ENCODE results near the gene SPA17.

SPA17 gene

DNA sequence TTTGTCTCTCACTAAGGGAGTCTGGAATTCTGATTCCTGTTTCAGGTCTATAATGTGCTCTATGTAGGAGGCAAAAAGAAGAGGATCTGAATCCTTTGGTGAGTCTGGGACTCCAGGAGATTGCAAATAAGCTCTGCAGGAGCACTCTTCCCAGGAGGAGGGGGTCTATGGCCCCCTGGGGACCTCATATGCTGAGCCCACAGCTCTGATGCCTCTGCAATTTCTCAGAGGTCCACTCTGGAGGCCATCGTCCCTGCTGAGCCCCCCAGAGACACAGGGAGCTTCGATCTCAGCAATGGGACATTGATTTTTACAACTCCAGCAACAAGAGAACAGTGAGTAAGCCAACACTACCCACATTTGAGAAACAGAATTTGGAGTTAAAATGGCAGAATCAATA is 45.8 kb downstream of the SPA17 start:
- Histone ChIP-seq H3K27me3 (peaks cover 90% of the 10 kb centered on the region), H3K4me1 (ENCODE audit: control insufficient read depth in 1 of 2, insufficient read depth in 1 of 2, low read depth in 1 of 2, low read length in 1 of 2) (no peaks in the 10 kb centered on the region), H3K27ac (no peak overlapping the region), H3K4me3 (ENCODE audit: low read depth in 1 of 2, low read length in 1 of 2) (no peak overlapping the region), H3K36me3 (no peaks in the 10 kb centered on the region), H3K9me3 (no peaks in the 10 kb centered on the region)
- TF ChIP-seq, protein P1, sequence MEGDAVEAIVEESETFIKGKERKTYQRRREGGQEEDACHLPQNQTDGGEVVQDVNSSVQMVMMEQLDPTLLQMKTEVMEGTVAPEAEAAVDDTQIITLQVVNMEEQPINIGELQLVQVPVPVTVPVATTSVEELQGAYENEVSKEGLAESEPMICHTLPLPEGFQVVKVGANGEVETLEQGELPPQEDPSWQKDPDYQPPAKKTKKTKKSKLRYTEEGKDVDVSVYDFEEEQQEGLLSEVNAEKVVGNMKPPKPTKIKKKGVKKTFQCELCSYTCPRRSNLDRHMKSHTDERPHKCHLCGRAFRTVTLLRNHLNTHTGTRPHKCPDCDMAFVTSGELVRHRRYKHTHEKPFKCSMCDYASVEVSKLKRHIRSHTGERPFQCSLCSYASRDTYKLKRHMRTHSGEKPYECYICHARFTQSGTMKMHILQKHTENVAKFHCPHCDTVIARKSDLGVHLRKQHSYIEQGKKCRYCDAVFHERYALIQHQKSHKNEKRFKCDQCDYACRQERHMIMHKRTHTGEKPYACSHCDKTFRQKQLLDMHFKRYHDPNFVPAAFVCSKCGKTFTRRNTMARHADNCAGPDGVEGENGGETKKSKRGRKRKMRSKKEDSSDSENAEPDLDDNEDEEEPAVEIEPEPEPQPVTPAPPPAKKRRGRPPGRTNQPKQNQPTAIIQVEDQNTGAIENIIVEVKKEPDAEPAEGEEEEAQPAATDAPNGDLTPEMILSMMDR (IDR thresholded peaks at IDR 0.05): no peak

DNA sequence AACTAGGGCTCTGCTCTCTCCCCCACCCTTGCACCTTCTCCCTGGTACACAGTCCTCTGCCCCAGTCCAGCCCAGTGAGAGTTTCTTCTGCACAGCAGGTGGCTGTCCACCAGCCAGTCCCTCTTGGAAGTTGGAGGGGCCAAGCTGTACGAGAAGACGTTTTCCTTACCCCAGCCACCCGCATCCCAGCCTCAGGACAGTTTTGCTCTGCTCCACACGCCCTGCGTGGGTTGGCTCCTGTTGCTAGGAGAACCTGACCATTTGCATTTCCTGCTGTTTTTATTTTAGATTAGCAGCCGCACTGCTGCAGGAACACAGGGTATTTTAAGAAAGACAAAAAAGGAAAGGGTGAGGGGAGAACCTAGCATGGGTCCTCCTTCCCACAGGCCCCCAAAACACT is 48.5 kb downstream of the SPA17 start:
- TF ChIP-seq, protein P1 (IDR thresholded peaks at IDR 0.05): no peak
- Histone ChIP-seq H3K27me3 (peaks cover 85% of the 10 kb centered on the region), H3K9me3 (no peaks in the 10 kb centered on the region), H3K36me3 (no peaks in the 10 kb centered on the region), H3K4me3 (ENCODE audit: low read depth in 1 of 2, low read length in 1 of 2) (no peak overlapping the region), H3K27ac (no peak overlapping the region), H3K4me1 (ENCODE audit: control insufficient read depth in 1 of 2, insufficient read depth in 1 of 2, low read depth in 1 of 2, low read length in 1 of 2) (no peaks in the 10 kb centered on the region)

DNA sequence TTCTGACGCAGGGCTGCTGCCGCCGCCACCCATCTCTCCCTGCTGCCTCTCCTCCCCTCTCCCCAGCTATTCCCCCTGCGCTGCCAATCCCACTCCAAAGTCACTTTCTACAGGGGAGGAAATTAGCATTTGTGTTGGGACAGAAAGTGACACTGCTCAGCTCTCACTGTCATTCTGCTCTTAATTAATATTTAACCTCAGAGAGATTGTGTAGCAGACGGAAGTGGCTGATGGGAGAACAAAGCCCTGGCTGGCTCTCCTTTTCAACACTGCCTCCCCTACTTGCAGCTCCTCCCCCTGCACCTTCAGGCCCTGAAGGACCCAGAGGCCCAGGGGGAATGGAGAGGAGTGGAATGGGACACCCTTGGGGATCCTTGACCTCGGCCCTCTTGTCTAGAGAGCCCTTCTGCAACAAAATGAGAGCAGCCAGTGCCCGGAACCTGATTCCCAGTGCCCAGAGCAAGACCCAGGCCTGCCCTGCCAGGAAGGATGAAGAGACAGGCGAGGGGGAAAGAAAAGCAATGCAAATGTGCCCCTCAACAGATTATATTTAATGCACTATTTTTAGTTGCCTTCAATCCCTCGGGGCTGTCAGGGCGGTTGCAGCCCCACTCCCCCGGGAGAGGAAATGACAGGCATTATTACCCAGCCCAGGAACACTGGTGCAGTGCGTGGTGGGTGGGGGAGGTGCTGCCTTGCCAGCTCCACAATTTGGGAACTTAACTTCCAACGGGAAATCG is 51.4 kb downstream of the SPA17 start:
- Histone ChIP-seq H3K36me3 (no peaks in the 10 kb centered on the region), H3K27ac (no peak overlapping the region), H3K4me1 (ENCODE audit: control insufficient read depth in 1 of 2, insufficient read depth in 1 of 2, low read depth in 1 of 2, low read length in 1 of 2) (peaks cover 0 to 4% of the 10 kb centered on the region in 2 experiments), H3K27me3 (peaks cover 55% of the 10 kb centered on the region), H3K9me3 (no peaks in the 10 kb centered on the region), H3K4me3 (ENCODE audit: low read depth in 1 of 2, low read length in 1 of 2) (no peak overlapping the region)
- TF ChIP-seq, protein P1 (IDR thresholded peaks at IDR 0.05): no peak

DNA sequence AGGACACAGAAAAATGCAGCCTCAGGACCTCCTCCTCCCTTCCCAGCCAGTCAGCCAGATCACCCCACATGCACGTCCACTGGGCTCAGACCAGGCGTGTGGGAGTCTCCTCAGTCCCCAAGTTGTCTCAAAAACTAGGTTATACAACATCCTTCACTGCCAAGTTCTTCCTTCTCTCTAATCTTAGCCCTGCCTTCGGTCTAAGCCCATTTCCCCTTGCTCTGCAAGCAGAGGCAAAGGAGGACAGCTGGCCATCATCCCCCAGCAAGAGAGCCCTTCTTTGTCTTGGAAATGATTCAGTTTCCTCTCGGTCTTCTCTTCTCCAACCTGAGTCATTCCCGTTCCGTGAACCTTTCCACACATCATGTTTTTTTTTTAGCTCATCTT is 52.0 kb downstream of the SPA17 start:
- no peaks in the 10 kb centered on the region for H3K36me3 ChIP-seq
- H3K27ac ChIP-seq: no peak overlapping the region
- H3K4me1 ChIP-seq (ENCODE audit: control insufficient read depth in 1 of 2, insufficient read depth in 1 of 2, low read depth in 1 of 2, low read length in 1 of 2): peaks cover 0 to 4% of the 10 kb centered on the region in 2 experiments
- TF ChIP-seq, protein P1 (IDR thresholded peaks at IDR 0.05): no peak
- no peaks in the 10 kb centered on the region for H3K9me3 ChIP-seq
- H3K27me3 ChIP-seq: peaks cover 50% of the 10 kb centered on the region
- no peak overlapping the region for H3K4me3 ChIP-seq (ENCODE audit: low read depth in 1 of 2, low read length in 1 of 2)

DNA sequence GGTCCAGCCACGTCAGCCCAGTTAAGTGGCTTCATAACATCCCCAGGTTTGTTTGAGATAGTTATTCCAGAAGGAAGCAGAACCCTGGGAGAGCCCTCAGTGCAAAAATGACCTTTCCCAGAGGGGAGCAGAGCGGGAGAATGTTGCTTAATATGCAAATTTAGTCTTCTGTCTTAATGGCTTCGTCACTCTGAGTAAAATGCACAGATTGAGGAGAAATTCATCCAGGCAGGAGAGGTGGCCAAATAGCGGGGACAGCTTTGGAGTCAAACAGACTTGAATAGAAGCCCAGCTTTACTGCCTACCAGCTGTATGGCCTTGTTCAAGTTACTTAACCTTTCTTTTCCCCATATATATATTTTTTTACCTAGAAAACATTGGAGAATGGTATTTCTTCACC is 53.8 kb downstream of the SPA17 start:
- Histone ChIP-seq H3K27ac (no peak overlapping the region), H3K9me3 (no peaks in the 10 kb centered on the region), H3K36me3 (no peaks in the 10 kb centered on the region), H3K27me3 (peaks cover 34% of the 10 kb centered on the region), H3K4me1 (ENCODE audit: control insufficient read depth in 1 of 2, insufficient read depth in 1 of 2, low read depth in 1 of 2, low read length in 1 of 2) (peaks cover 0 to 4% of the 10 kb centered on the region in 2 experiments), H3K4me3 (ENCODE audit: low read depth in 1 of 2, low read length in 1 of 2) (no peak overlapping the region)
- TF ChIP-seq, protein P1 (IDR thresholded peaks at IDR 0.05): no peak
